LNCaP clone FGC (cell line): ENCODE results near the gene ADK.
"Not testable (repeated sequence)": the region's sequence is repeated elsewhere in the genome, so short reads cannot be mapped to it uniquely, and the experiment has no call there.

Experiments
- DNase-seq: peaks from one replicate; pipeline ENCODE4 v3.0.0-alpha.2; 2011; ENCODE audit warnings: low read depth
- H3K4me3 ChIP-seq: 2 replicates; pipeline ENCODE4 v1.5.1; 2011; ENCODE audit warnings: mild to moderate bottlenecking, low read depth, low read length, control low read depth
- TF ChIP-seq, protein P1 (sequence below): IDR thresholded peaks from 2 replicates; pipeline ENCODE4 v1.5.1; 2012; ENCODE audit warnings: mild to moderate bottlenecking; ENCODE audit not compliant: control insufficient read depth, insufficient read depth; ENCODE audit errors: extremely low read depth

ADK gene

DNA sequence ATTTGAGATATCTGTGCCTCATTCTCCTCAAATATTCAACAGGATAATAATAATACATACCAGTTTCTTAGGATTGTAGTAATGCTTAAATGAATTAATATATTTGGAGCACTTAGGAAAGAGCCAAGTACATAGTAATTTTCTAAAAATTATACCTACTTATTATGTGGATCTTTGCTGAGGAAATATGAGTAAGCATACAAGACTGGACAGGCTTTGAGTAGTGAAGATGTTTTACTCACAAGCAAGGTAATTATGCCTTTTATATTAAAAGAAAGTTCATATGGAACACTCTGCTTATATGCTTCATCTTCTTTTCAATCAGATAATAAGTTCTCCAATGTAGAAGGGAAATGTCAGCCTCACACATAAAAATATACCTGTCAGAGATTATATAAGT, 337.9 kb downstream of the ADK start:
- TF ChIP-seq, protein P1, sequence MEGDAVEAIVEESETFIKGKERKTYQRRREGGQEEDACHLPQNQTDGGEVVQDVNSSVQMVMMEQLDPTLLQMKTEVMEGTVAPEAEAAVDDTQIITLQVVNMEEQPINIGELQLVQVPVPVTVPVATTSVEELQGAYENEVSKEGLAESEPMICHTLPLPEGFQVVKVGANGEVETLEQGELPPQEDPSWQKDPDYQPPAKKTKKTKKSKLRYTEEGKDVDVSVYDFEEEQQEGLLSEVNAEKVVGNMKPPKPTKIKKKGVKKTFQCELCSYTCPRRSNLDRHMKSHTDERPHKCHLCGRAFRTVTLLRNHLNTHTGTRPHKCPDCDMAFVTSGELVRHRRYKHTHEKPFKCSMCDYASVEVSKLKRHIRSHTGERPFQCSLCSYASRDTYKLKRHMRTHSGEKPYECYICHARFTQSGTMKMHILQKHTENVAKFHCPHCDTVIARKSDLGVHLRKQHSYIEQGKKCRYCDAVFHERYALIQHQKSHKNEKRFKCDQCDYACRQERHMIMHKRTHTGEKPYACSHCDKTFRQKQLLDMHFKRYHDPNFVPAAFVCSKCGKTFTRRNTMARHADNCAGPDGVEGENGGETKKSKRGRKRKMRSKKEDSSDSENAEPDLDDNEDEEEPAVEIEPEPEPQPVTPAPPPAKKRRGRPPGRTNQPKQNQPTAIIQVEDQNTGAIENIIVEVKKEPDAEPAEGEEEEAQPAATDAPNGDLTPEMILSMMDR = no peak
- DNase-seq = no peak
- no peak overlapping the region for H3K4me3 ChIP-seq

DNA sequence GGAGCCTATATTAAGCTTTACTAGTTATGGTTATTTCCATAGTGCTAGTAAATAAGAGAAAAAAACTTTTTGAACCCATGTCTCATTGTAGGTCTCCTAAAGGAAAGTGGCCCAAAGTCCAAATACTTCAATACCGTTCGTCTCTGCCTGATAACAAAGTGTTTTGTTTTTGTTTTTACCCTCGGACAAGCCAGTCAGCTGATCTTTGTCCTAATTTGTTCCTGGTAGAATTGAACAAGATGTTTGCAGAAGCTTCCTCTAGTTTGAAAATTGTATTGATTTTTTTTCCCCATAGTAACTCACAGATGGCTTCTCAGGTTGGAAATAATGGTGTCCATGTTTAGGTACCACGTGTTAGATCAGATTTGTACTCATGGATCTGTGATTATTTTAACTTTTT, 339.5 kb downstream of the ADK start:
- TF ChIP-seq, protein P1 = no peak
- no peak for DNase-seq
- H3K4me3 ChIP-seq = no peak overlapping the region

DNA sequence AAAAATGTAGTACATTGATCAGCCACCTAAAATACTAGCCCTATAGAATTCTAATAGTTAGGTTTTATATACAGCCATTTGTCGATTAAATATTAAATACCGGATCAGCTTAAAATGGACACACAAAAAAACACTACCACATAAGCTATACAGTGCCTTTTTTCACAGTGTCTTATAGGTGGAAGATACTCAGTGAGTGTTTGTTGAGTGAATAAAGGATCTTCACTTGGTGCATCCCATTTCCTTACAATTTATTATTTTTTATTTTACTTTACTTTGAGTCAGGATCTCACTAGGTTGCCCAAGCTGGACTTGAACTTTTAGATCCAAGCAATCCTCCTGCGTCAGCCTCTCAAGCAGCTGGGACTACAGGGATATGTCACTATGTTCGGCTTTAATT, 340.0 kb downstream of the ADK start:
- DNase-seq = no peak
- TF ChIP-seq, protein P1 = no peak
- H3K4me3 ChIP-seq = no peak overlapping the region

DNA sequence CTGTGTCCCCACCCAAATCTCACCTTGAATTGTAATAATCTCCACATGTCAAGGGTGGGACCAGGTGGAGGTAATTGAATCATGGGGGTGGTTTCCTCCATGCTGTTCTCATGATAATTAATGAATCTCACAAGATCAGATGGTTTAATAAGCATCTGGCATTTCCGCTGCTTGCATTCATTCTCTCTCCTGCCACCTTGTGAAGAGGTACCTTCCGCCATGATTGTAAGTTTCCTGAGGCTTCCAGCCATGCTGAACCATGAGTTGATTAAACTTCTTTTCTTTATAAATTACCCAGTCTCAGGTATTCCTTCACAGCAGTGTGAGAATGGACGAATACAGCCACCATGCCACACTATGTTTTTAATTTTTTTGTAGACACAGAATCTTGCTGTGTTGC, 345.3 kb downstream of the ADK start:
- DNase-seq, H3K4me3 ChIP-seq: not testable (repeated sequence)

DNA sequence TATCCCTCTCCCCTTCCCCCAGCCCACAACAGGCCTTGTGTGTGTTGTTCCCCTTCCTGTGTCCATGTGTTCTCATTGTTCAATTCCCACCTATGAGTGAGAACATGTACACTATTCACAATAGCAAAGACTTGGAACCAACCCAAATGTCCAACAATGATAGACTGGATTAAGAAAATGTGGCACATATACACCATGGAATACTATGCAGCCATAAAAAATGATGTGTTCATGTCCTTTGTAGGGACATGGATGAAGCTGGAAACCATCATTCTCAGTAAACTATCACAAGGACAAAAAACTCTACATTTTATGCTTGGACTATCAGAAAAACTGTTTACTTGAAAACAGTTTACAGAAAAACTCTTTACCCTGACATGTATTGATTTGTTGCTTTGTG, 347.6 kb downstream of the ADK start:
- H3K4me3 ChIP-seq, DNase-seq: not testable (repeated sequence)

DNA sequence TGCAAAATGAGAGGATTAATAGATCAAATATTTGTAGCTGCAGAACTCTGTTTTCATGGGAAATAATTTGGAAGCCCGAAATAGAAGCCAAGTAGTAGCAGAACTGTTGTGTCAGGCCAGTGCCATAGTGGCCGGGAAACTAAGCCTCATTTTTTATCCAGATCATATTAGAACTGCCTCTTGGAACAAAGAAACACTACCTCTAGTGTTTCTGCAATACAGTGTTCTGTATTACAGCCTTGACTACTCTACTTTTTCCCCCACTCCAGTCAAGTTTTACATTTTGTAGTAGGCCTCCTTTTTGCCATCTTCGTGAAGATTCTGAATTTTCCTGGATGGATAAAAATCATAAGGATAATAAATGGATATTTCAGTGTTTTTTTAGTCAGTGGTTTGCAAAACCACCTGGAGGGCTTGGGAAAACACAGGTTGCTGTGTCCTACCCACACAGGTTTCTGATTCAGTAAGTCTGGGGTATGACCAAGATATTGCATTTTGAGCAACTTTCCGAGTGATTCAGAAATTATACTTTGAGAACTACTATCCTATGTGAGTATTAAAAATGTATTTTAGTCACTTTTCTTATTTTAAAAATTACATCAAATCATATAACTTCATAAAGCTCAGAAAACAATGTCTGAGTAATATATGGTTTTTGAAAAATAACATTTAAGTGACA, 349.1 kb downstream of the ADK start:
- TF ChIP-seq, protein P1 = no peak
- no peak overlapping the region for H3K4me3 ChIP-seq
- no peak for DNase-seq

DNA sequence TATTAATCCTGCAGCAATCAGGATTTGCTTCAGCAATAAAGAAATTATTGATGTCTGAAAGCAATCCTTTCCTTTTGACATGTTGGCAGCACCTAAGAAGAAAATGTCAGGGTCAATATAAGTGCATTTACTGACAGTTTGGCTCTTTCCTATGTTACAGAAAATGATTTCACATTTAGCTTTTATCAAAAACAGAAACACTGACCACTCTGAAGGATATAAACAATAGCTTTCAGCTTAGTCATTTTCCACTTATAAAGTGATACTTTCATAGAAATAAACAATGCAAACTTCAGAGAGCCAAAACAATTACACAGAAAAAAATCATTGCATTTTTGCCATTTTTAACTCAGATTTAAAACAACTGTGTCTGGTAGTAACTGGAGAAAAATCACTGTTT, 349.8 kb downstream of the ADK start:
- H3K4me3 ChIP-seq = no peak overlapping the region
- DNase-seq = no peak

More for the DNA sequence above, 349.8 kb downstream of the ADK start:
- TF ChIP-seq, protein P1 = no peak
